ENCODE data around the gene KRT7.

KRT7 gene

DNA sequence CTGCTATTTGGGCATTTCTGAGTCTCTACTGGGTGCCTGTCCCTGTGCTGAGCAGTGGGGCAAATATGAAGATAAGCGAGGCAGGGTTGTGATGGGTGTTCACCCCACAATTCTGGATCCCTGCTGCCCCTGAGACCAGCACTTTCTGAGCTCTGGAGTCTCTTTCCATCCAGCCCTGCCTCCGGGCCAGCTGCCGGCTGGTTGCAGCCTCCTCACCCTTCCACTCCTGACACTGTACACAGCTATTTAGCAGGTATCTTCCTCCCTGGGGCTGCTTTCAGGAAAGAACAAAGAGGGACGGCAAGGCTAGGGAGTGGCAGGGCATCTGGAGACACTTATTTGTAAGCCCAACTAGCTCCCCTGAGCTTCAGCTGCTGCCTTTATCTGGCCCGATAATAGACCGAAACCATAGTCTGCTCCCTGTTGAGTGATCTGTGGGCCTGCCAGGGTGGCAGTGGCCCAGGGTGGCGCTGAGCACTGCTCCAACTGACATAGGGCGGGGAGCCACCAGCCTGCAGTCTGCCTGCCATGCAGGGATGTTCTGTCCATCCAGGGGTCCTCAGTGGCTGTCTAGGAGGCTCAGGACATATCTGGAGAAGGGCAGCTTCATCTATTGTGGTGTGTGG, 33.6 kb upstream of the KRT7 start:
- DNase-seq (ENCODE audit: low read depth in 2 of 2): no peak

DNA sequence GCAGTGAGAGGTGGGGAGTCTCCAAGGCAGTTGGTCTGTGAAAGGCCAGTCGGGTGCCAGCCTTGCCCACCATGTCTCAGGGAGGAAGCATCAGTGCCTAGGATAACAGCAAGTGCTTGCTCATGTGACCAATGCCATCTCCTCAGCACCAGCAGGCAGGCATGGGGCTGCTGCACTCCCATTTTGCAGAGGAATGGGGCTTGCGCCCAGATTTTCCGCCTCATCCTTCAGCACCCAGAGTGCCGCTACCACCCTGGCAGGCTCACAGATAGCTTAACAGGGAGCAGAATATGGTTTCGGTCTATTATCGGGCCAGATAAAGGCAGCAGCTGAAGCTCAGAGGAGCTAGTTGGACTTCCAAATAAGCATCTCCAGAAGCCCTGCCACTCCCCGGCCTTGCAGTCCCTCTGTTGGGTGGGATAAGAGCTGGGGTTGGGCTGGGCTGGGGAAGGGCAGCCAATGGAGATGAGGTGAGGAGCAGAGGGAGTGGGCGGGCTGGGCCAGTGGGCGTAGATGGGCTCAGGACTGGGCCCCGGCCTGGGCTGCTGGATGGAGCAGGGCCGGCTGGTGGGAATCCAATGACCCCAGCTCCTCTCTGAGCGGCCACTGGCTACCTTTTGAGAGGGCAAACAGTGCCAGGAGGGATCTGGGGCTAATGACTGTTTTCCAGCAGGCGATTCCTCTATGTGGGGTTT, 32.8 kb upstream of the KRT7 start:
- no peak for DNase-seq (ENCODE audit: low read depth in 2 of 2)

DNA sequence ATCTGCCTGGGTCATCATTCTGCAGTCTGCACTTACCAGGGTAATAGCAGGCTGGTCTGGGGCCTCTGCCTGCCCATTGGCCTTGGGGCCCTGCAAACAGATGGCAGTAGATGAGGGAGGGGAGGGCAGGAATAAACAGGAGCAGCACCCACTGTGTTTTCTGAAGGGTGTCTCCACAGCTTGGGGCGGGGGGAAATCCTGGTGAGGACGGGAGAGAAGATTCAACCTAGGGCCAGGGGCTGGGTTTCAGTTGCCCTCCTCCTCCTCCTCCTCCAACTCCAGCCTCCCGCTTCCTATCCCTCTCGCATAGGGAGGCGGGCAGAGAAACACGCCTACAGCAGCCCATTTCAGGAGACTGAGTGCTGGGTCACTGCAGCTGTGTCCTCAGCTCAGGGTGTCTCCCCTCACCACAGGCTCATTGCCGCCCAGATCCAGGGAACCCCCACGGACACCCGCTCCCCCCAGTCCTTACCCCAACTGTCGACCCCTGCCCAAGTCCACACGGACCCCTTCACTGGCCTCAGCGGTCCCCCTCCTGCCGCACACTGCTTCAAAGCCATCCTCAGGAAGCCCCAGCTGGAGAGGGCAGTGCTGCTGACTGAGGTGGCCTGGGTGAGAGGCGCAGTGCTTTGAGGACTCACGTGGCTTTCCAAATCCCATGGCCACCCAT, 32.1 kb upstream of the KRT7 start:
- no peak for DNase-seq (ENCODE audit: low read depth in 2 of 2)

DNA sequence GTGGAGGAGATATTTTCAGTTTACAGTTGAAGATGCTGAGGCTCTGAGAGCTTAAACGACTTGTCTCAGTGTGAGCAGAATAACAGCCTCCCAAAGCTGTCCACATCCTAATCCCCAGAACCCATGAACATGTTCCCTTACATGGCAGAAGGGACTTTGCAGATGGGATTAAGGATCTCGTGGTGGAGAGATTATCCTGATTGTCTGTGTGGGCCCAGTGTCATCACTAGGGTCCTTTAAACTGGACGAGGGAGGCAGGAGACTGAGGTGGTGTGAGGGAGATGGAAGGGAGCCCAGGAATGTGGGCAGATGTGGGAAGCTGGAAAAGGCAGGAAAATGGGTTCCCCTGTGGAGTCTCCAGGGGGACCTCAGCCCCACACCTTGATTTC, 31.6 kb upstream of the KRT7 start:
- no peak for DNase-seq (ENCODE audit: low read depth in 2 of 2)

DNA sequence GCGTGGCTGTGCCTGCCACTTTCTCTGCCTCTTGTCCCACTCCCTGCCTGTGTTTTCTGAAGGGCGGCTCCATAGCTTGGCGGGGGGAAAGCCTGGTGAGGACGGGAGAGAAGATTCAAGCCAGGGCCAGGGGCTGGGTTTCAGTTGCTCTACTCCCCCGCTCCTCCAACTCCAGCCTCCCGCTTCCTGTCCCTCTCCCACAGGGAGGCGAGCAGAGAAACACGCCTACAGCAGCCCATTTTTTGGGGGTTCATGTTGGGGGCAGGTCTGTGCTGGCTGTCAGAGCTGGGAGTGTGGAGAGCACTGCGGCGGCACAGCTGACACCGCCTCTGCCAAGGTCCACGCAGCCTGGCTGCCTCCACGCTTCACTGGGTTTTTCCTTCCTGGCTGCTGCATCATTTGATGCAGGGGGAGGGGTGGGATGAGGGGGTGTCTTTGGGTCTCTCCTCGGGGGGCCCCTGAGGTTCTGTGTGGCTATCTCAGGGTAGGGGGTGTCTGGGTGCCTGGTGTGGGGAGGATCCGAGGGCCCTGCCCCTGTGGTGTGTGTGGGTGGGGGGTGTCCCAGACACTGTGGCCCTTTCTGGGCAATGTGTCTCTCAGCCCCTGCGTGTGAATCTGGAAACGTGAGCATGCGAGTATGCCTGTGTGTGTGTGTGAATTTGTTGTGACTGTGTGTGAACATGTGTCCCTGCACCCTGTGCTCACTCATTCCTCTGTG, 30.5 kb upstream of the KRT7 start:
- DNase-seq (ENCODE audit: low read depth in 2 of 2): no peak

DNA sequence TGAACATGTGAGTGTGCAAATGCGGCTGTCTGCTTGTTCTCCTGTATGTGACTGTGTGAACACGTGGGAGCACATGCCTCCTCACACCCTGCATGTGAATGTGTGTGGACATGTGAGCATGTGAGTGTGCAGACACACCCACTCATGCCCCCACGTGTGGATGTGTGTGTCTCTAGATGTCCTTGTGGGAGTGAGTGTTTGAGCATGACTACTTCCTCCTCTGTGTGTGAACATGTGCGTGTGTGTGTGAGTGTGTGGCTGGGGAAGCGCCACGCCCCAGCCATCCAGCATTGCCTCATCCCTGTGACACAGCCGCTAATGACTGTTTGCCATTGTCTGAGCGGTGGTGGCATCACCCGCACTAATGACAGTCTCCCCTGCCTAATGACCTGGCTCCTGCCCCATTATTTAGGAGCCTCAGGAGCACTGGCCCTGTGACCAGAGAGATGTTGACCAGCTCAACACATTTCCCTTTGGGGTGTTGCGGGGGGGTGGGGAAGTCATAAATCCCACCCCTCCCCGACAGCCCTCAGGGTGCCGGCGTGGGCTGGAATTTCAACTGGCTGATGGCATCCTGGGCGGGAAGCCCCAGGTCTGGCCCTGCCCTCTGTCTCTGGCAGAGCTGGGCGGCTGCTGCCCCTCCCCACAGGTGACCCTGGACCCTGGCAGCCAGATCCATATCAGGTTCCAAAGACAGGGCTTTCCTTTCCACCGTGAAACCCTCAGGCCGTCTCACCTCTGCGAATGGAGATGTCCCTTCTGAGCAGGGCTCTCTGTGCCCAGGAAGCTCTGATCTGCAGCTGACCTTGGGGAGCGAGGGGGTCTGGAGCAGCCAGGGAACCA, 29.7 kb upstream of the KRT7 start:
- DNase-seq (ENCODE audit: low read depth in 2 of 2): no peak

DNA sequence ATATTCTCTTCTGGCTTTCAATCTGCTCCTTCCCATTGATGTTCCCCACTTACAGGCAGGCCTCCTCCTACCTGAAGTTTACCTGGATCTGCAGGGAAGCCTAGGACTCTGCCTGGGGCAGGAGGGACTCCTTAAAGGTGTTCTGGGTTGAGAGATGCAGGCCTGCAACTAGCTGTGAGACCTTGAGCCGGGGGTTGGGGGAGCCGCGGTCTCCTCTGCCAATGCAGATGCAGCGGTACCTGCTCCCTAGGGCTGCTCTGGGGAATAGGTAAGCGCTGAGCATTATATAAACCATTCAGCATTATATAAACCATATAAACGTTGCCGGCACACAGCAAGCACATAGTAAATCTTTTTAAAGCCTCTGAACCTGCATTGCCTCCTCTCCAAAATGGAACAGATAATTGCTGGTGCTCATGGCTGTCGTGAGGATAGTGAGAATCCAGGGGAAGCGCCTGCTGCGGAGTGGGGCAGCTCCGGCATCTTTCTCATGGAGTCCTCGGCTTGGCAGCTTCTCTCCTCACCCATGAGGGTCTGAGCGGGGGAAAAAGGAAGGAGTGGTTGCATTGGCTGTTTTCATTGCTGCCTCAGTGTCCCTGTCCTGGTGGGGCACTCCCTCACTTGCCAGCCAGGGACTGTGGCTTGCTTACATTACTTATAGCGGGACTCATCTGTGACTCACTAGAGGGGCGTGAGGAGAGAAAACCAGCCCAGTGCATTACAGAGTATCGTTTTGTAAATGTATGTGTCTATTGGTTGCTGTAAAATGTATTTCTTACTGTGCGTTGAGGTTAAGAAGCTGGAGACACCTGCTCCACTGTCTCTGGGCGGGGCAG, 28.7 kb upstream of the KRT7 start:
- no peak for DNase-seq (ENCODE audit: low read depth in 2 of 2)

DNA sequence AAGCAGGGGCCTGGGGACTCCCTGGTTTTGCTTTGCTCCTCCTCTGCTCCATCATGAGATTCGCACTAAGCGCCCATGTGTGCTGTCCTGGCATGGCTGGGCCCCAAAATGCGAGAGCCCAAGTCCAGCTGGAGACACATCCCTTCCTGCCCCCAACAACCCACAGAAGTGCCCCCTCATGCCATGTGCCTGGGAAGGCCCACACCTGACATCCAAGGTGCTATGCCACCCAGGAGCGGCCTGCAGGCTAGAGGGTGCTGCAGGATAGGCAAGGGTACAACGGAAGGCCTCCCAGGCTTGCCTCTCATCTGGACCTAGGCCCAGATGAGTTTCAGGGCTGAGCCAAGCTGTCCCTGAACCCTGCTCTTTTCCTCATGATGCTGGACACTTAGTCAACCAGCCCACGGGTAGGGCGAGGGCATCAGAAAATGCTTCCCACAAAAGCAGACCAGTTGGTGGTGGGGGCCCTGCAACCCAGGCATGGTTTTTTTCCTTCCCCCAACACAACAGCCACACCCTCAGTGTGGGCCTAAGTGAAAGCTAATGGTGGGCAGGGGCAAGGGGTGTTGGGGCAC, 28.0 kb upstream of the KRT7 start:
- no peak for DNase-seq (ENCODE audit: low read depth in 2 of 2)

DNA sequence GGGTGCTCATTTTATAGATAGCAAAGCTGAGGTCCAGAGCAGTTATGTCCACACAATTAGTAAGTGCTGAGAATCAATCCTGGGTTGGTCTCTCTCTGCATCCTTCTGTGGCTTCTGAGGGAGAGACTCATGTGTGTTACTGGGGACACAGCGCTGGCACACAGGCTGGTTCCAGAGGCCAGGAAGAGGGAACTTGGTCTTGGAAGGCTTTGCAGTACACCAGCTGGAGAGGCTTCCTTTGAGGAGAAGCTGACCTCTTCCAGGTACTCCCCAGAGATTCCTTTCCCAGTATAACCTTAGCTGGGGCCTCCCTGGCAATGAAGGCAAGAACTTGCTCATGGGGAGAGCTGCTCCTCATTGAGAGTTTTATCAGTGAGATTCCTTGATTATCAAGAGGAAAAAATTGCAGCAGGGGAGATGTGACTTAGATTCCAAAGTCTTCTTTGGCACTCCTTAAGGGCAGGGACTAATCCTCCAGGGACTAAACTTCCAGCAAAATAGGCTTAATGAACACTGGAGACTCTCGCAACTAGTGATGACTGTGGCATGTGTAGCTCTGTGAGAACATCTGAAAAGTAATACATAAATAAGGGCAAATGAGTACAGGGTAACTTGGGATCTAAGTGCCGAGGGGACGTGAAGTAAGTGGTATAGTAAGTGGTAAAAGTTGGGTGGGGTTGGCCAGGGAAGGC, 27.3 kb upstream of the KRT7 start:
- DNase-seq (ENCODE audit: low read depth in 2 of 2): no peak

DNA sequence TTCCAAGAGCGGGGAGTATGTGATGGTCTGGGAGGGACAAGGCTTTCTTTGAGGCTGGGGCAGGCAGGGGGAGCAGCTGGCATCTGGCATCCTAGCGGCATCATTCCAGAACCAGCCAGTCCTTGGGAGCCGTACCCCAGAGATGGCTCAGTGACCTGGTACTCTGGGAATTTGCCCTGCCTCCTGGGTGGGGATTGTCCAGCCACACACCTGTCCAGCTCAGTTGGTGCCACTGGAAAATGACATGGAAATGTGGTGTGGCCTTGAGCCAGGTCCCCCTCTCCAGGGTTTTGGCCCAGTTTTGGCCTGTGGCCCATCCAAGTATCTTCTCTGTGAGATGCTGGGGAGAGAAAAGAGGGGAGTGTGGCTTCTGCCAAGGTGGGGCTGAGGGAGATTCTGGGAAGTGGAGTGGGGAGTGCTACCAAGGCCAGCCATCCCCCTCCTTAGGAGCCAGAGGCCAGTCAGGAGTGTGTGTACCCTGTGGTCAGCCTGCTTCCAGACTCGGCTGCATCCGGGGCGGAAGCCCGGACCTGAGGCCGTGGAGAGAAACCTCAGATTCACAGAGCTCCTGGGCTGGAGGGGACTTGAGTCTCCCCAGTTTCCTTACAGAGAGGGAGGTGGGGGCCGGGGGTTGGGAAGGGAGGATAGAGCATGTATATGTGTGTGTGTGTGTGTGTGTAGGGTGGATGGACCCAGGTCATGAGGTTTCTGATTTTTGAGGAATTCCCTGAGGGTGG, 26.6 kb upstream of the KRT7 start:
- DNase-seq (ENCODE audit: low read depth in 2 of 2): no peak

DNA sequence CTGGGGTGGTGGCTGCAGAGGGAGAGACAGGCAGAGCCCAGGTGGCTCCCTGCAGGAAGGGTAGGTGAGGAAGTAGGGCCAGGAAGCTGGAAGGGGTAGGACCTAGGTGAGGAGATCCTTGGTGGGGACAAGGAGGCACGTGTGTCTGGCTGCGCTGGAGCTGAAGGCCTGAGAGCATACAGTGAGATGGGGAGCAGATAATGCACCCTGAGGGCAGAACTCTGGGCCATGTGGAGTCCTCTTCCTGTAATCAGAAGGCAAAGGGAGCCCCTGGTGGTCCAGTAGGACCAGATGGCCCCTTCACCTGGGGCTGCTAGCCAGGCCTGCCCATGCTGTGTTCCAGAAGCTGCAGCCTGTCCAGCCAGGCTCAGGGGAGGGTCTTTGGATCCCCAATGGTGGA, 25.9 kb upstream of the KRT7 start:
- no peak for DNase-seq (ENCODE audit: low read depth in 2 of 2)

DNA sequence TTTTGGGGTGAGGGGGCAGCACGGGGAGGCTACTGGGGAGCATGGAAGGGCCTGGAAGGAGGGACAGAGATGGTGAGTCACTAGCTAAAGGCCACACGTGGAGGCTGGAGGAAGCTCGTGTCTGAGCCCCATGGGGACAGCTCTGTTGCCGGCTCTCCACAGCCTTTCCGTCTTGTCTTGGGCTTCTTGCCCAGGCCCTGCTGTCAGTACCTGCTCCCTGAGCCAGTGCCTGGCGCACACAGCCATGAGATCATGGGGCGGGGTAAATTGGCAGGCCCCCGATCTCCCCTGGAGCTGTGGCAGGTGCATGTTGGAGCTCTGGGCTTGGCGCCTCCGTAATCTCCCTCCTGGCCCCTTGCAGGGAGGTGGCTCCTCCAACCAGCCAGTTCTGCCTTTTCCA, 25.1 kb upstream of the KRT7 start:
- no peak for DNase-seq (ENCODE audit: low read depth in 2 of 2)

DNA sequence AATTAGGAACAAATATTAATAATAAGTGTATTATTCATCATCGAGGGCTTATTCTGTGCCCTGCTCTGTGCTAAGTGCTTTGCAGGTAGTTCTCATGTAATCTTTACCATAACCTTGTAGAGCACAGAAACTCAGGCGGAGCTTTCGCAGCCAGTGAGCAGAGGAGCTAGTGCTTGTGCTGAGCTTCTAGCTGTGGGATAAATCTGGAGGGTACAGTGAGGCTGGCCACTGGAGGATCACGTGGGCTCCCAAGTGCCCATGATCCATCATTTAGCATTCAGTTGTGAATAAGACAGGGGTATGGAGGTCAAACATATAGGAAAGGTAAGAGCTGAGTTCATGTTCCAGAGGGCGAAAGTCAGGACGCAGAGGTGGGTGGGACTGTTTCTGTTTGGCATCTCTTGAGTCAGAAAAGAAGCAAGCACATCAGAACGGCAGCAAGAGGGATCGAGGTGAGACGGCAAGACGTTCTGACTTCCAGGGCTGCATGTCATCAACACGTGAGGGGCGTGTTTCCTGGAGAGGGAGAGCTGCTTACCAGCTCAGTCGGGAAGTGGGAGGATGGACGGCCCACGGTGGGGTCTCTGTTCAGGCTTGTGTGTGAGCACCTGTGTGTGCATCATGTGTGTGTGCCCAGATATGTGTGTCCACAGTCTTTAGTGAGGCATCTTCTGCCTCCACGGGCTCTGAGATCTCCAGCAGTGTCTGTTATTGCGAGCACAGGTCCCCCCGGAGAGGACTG, 24.4 kb upstream of the KRT7 start:
- DNase-seq (ENCODE audit: low read depth in 2 of 2): no peak

DNA sequence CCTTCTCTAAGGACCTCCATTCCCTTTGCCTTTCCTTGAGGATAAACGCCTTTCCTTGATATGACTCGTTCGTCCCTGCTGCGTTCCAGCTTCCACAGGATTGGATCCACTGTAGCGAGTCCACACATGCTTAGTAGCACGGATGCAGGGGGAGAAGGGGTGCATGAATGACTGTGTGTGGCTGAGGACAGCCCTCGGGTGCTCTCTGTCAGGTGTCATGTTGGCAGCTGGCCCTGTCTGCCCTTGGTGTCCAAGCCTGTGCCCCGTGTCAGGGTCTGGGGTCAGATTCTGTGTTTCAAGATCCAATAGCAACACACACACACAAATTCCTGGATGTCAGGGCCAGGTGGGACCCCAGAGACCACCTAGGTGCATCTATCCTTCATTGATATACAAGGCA, 23.7 kb upstream of the KRT7 start:
- no peak for DNase-seq (ENCODE audit: low read depth in 2 of 2)

DNA sequence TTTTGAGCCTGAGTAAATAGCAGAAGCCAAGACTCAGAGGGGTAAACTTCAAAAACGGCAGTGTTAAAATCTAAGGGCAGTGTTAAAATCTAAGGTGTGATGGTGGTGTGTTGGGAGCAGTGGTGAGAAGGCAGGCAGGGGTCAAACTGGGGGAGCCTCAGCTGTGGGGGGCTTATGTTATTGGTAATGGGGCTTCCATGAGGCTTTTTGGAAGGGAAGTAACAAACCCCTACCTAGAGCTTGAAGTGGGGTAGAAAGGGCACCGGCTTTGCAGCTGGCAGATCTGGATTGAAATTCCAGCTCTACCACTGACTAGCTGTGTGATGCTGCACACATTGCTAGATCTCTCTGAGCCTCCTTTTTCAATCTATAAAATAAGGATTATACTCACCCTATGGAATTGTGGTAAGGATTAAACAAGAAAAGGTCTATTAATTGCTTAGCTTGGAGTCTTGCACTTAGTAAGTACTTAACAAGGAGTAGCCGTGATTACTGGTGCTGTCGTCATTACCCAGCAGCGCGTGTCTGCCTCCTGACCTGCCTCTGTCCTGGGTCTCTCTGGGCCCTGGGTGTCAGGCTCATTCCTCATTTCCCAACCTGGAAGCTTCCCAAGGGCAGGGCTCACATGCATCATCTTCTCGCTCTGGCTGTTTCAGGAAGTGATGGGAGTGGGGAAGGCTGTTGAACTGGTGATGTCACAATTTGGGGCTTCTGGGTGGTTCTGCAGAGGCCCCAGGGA, 22.7 kb upstream of the KRT7 start:
- DNase-seq (ENCODE audit: low read depth in 2 of 2): no peak

DNA sequence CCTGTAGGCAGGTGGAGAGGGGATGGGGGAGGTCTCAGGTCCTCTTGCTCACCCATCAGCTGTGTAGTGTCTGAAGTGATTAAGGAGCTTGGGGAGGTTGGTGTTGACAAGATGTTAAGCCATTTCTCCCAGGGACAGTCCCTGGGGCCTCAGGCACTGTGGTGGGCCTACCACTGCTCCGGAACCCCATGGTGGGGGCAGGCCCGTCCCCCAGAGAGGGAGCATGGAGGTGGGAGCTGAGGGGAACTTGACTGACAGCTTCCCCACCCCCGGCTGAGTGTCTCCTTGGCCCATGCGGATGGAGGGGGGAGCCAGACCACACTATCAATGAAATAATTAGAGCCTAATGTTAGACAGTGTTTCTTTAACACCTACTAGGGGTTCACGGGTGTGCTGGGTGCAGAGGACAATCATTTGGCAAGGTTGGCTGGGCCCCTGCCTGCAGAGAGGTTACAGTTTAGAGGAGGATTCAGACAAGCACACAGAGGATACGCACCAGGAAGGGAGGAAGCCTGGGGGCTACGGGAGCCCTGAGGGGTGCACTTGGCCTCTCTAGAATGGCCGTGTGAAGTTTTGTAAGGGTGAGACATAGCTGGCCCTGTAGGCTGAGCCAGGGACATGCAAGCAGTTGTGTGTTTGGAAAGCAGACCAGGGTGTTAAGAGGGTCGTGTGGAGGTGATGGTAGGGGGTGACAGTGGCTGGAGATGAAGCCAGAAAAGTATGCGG, 22.0 kb upstream of the KRT7 start:
- DNase-seq (ENCODE audit: low read depth in 2 of 2): no peak

All from stimulated activated CD8-positive, alpha-beta memory T cell treated with anti-CD3 and anti-CD28 coated beads, Interleukin-2, amount 100 ng/mL, for 1 hour (primary cell).